ENCODE results near the gene BAZ2B. TPM values are rescaled to one million over a fixed set of nuclear protein-coding genes. Genes with fewer than 3 reads are reported as not detected.

BAZ2B gene
- total RNA-seq, 1 experiment from 2014 or later = 54.9 TPM

- Histone ChIP-seq H2AK5ac (ENCODE audit: insufficient read length, low read length) (no peak overlapping the region), H2BK120ac (ENCODE audit: low read depth, low read length, poor library complexity, severe bottlenecking) (no peak overlapping the region), H3K27ac (ENCODE audit: insufficient read length, low read depth, low read length) (no peak overlapping the region), H4K91ac (ENCODE audit: insufficient read length, low read depth, low read length) (no peak overlapping the region), H3K79me2 (ENCODE audit: insufficient read depth, low read length) (no peaks in the 10 kb centered on the region), H3K4ac (ENCODE audit: low read depth, low read length) (no peak overlapping the region), H4K5ac (ENCODE audit: insufficient read length, low read depth, low read length) (no peak overlapping the region), H3K18ac (ENCODE audit: insufficient read length, low read depth, low read length) (no peak overlapping the region), H3K4me2 (ENCODE audit: insufficient read depth, insufficient read length, low read length) (no peak overlapping the region), H2BK20ac (ENCODE audit: low read depth, low read length, poor library complexity, severe bottlenecking) (no peak overlapping the region), H3K4me1 (ENCODE audit: insufficient read depth, low read length) (no peaks in the 10 kb centered on the region), H3K27me3 (ENCODE audit: insufficient read depth, low read length) (no peaks in the 10 kb centered on the region), H4K8ac (replicated peaks; ENCODE audit: insufficient read length, low read depth, low read length) (no peak overlapping the region), H3K9ac (ENCODE audit: extremely low read depth, insufficient read length, low read length) (no peak overlapping the region), H2BK12ac (ENCODE audit: insufficient read length, low read depth, low read length) (no peak overlapping the region), H2BK15ac (ENCODE audit: low read depth, low read length) (no peak overlapping the region), H3K56ac (ENCODE audit: insufficient read length, low read depth, low read length) (no peak overlapping the region), H3K79me1 (ENCODE audit: insufficient read depth, low read depth, low read length, poor library complexity, severe bottlenecking) (no peaks in the 10 kb centered on the region), H2AFZ (ENCODE audit: low read length) (no peak overlapping the region), H3K9me3 (ENCODE audit: control insufficient read depth, low read depth, low read length) (no peaks in the 10 kb centered on the region), H3T11ph (ENCODE audit: low read length) (no peak overlapping the region), H3K23me2 (ENCODE audit: insufficient read length, low read depth, low read length, poor library complexity, severe bottlenecking) (no peaks in the 10 kb centered on the region), H2BK5ac (ENCODE audit: insufficient read length, low read length) (no peak overlapping the region), H4K20me1 (ENCODE audit: control insufficient read depth, insufficient read depth, insufficient read length) (no peaks in the 10 kb centered on the region), H3K14ac (ENCODE audit: insufficient read depth, low read length) (no peak overlapping the region), H3K23ac (ENCODE audit: insufficient read length, low read depth, low read length) (no peak overlapping the region)
- DNase-seq = no peak
- peaks cover 4 to 6% of the 10 kb centered on the region in 2 experiments; a peak in 3 of 4 replicates for H3K4me1 Mint-ChIP-seq
- no peak for TF ChIP-seq CTCF (conservative IDR thresholded peaks at IDR 0.05)
- no peak overlapping the region for H3K4me3 Mint-ChIP-seq
- no peaks in the 10 kb centered on the region for H3K27me3 Mint-ChIP-seq (ENCODE audit: low read depth)
- H3K27ac Mint-ChIP-seq = no peak overlapping the region
- H3K36me3 Mint-ChIP-seq (ENCODE audit: insufficient read depth in 1 of 3, low read depth in 3 of 3) = peaks cover 0 to 18% (median 0%) of the 10 kb centered on the region in 3 experiments; a peak in 2 of 7 replicates
- no peaks in the 10 kb centered on the region for H3K9me3 Mint-ChIP-seq
- no CpG with 5 or more reads among the region's 2 CpGs for WGBS (ENCODE audit: extremely low coverage, insufficient read length, low lambda C conversion rate)
These were observed 336.6 kb downstream of the BAZ2B start for GRCh38 chr2:159279700-159280099.

All from H9 (cell line).